Bronchial smooth muscle cell (primary cell): Measurements from ENCODE around the gene MOSMO. TPM values are rescaled to one million over a fixed set of nuclear protein-coding genes. Genes with fewer than 3 reads are reported as not detected.

Experiments
- total RNA-seq: library from RNA; depleted of rRNA; stranded (reverse); fragments of >200 nt; gene quantifications from 2 replicates; pipeline ENCODE4 v1.2.1, GENCODE V29; 2014

The MOSMO gene
- 8.0 and 9.0 TPM in 2 replicates for total RNA-seq

GRCh38 chr16:22007509-22008214 is at the start of gene MOSMO:
TSS of gene MOSMO (plus strand) at chr16:22008111. CDS start at chr16:22008302, 191 bp downstream.

GRCh38 chr16:22092143-22092933 is 84.4 kb downstream of the MOSMO start, which contains the start of gene VWA3A:
TSS of gene VWA3A (plus strand) at chr16:22092541. CDS start at chr16:22092638, 97 bp downstream.

Other genes with a start within 250 kb of the MOSMO start
- 18.6 and 19.1 TPM in 2 replicates for gene NPIPB4, start 150.4 kb upstream of the MOSMO start, total RNA-seq
- 217 and 241 TPM in 2 replicates for gene UQCRC2, start 54.8 kb upstream of the MOSMO start, total RNA-seq
- gene PDZD9, start 7.0 kb upstream of the MOSMO start, total RNA-seq = not detected in 2 replicates
- gene VWA3A, start 84.4 kb downstream of the MOSMO start, total RNA-seq = under 0.01 and 0.09 TPM in 2 replicates
- under 0.01 TPM in 1 of 2 replicates, not detected in the other for gene SDR42E2, start 154.4 kb downstream of the MOSMO start, total RNA-seq
- 22.1 and 28.9 TPM in 2 replicates for gene EEF2K, start 198.2 kb downstream of the MOSMO start, total RNA-seq